K562 (cell line): ENCODE data around the gene ACBD3. TPM values are rescaled to one million over a fixed set of nuclear protein-coding genes. Genes with fewer than 3 reads are reported as not detected.

Experiments used
- ELF4 ChIP-seq: fragments of 450-650 bp; formaldehyde crosslinking; IDR thresholded peaks from 2 replicates; pipeline ENCODE4 v1.4.0; 2022; ENCODE audit warnings: missing genetic modification characterization
- EP400 ChIP-seq: fragments of 450-650 bp; IDR thresholded peaks from 2 replicates; pipeline ENCODE4 v1.6.1; 2017; ENCODE audit warnings: antibody characterized with exemption, mild to moderate bottlenecking, moderate library complexity
- GABPA ChIP-seq: fragments of 200-800 bp; sonication (Bioruptor generic); conservative IDR thresholded peaks from 2 replicates; pipeline ENCODE4 v1.6.1; 2016; ENCODE audit warnings: low read depth, missing genetic modification characterization, missing compliant biosample characterization
- GATAD2A ChIP-seq: fragments of 450-650 bp; IDR thresholded peaks from 2 replicates; pipeline ENCODE4 v1.6.1; 2017
- GATAD2B ChIP-seq: fragments of 450-650 bp; IDR thresholded peaks from 2 replicates; pipeline ENCODE4 v1.6.1; 2017; ENCODE audit warnings: mild to moderate bottlenecking, borderline replicate concordance
- MYBL2 ChIP-seq, 2 experiments: fragments of 450-650 bp in 1 of 2; sonication (generic) in 1 of 2; formaldehyde crosslinking in 1 of 2; IDR thresholded peaks; 2 replicates each; pipeline versions ENCODE4 v1.6.1 to v1.8.1; 2017 to 2022; ENCODE audit warnings: borderline replicate concordance in 1 of 2, inconsistent platforms in 1 of 2, low read depth in 1 of 2, mild to moderate bottlenecking in 1 of 2, missing genetic modification reagents in 1 of 2, moderate library complexity in 1 of 2
- POLR2B ChIP-seq: fragments of 450-650 bp; IDR thresholded peaks from 2 replicates; pipeline ENCODE4 v1.6.1; 2018; ENCODE audit warnings: low read depth; ENCODE audit not compliant: partially characterized antibody
- SMARCC2 ChIP-seq: fragments of 450-650 bp; IDR thresholded peaks from 2 replicates; pipeline ENCODE4 v1.6.1; 2017; ENCODE audit warnings: antibody characterized with exemption, moderate library complexity, mild to moderate bottlenecking, low read depth
- SOX6 ChIP-seq: fragments of 450-650 bp; IDR thresholded peaks from 2 replicates; pipeline ENCODE4 v1.6.1; 2014; ENCODE audit warnings: mild to moderate bottlenecking
- TCF3 ChIP-seq: sonication (generic); formaldehyde crosslinking; IDR thresholded peaks from 2 replicates; pipeline ENCODE4 v1.4.0; 2020; ENCODE audit warnings: mild to moderate bottlenecking, missing genetic modification reagents
- THAP7 ChIP-seq: fragments of 250-450 bp; sonication (Bioruptor Pico); IDR thresholded peaks from 2 replicates; pipeline ENCODE4 v1.5.0; 2021
- USF2 ChIP-seq: sonication (generic); formaldehyde crosslinking; IDR thresholded peaks from 2 replicates; pipeline ENCODE4 v1.5.0; 2020; ENCODE audit warnings: missing genetic modification reagents
- ZBTB9 ChIP-seq: fragments of 450-650 bp; formaldehyde crosslinking; IDR thresholded peaks from 2 replicates; pipeline ENCODE4 v1.4.0; 2020; ENCODE audit warnings: mild to moderate bottlenecking, moderate library complexity
- ZFP36 ChIP-seq: fragments of 150-350 bp; IDR thresholded peaks from 2 replicates; pipeline ENCODE4 v1.6.1; 2018; ENCODE audit warnings: low read length, low read depth; ENCODE audit not compliant: partially characterized antibody
- ZNF165 ChIP-seq: fragments of 250-450 bp; sonication (Bioruptor Pico); IDR thresholded peaks from 2 replicates; pipeline ENCODE4 v1.4.0; 2020; ENCODE audit warnings: borderline replicate concordance
- ZNF354B ChIP-seq: fragments of 250-450 bp; sonication (Bioruptor Pico); IDR thresholded peaks from 2 replicates; pipeline ENCODE4 v1.4.0; 2020
- ZNF707 ChIP-seq: fragments of 250-450 bp; sonication (Bioruptor Pico); conservative IDR thresholded peaks from 2 replicates; pipeline ENCODE4 v1.8.0; 2022; ENCODE audit warnings: inconsistent platforms, mild to moderate bottlenecking, moderate library complexity
- ZZZ3 ChIP-seq: fragments of 450-650 bp; IDR thresholded peaks from 2 replicates; pipeline ENCODE4 v1.6.1; 2016; ENCODE audit warnings: antibody characterized with exemption, mild to moderate bottlenecking, moderate library complexity
- polyA plus RNA-seq, 8 experiments: library from polyadenylated mRNA; depleted of rRNA in 4 of 8; stranded (reverse) in 5 of 8; unstranded in 3 of 8; fragments of >200 nt; fragmentation: Nextera tagmentation in 2 of 8; fragmentation: Illumina TruSeq in 1 of 8; extraction: Ambion mirVana in 2 of 8; extraction: Trizol in 1 of 8; gene quantifications; 2 replicates each; pipeline versions ENCODE4 v1.2.1 to v1.2.3, GENCODE V29; 2011 to 2014; ENCODE audit warnings: inconsistent platforms in 1 of 8, missing spikeins in 1 of 8
- total RNA-seq, 7 experiments: library from RNA; depleted of rRNA in 6 of 7; stranded (reverse); fragments of >200 nt in 6 of 7; fragmentation: Illumina TruSeq in 2 of 7; extraction: Trizol in 2 of 7; gene quantifications; 2 replicates each; pipeline versions ENCODE4 v1.2.1 to v1.2.3, GENCODE V29; 2011 to 2021; ENCODE audit warnings: low replicate concordance in 1 of 7
- TF ChIP-seq, protein P1 (sequence below), 2 experiments: fragments of 250-450 bp in 1 of 2; fragments of 450-650 bp in 1 of 2; sonication (Bioruptor Pico) in 1 of 2; IDR thresholded peaks; 2 replicates each; pipeline versions ENCODE4 v1.6.1 to v1.8.0; 2016 to 2021; ENCODE audit warnings: mild to moderate bottlenecking in 2 of 2, moderate library complexity in 2 of 2, missing compliant biosample characterization in 1 of 2, missing genetic modification characterization in 1 of 2
- TF ChIP-seq, protein P2 (sequence below): fragments of 450-650 bp; IDR thresholded peaks from 2 replicates; pipeline ENCODE4 v1.7.0; 2016; ENCODE audit warnings: borderline replicate concordance
- TF ChIP-seq, protein P3 (sequence below): fragments of 250-450 bp; sonication (Bioruptor Pico); IDR thresholded peaks from 2 replicates; pipeline ENCODE4 v1.4.0; 2020

The ACBD3 gene
- total and polyA plus RNA-seq, 9 of the 15 experiments (the other 6 are each of a cell fraction or from before 2014, with no cell fraction given), result 11.1 to 36.7 (median 26.9) TPM

DNA sequence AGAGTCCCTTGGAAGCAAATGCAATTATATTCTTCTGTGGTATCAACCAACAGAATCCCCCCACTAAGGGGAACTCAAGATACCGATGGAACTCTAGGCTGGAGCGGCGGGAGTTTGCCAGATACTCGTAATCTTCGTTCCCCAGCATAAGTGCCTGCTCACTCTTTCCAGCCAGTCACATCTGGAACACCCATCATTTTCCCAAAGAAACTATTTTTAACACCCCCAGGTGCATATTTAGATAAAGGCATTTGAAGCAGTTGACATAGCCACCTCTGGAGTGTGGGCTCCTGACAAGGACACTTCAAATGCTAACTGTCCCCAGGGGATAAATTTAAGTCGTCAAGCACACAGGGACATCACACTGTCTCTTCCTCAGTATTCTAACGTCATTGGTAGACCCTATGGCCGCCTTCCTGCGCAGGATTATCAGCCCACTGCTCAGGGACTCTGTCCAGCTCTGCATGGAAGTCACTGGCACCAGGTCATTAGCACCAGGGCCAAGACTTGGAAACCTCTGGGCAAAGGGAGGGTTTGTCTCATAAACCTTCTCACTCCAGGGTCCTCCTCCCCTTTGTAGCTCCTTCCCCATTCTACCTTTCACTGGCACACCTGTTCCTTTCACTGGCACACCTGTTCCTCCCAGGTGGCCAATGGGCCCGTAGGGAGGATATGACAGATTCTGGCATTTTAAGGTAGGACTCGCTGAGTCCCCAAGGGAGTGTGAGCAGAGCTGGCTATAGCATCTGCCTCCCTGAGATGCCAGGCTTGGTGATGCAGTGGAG is 75.3 kb downstream of the ACBD3 start (continued):
- TF ChIP-seq TCF3 (peak; percentile 98), GATAD2B (no peak; the same call in 1 of the 2 replicates), ZNF354B (CRISPR knock-in tag) (no peak), ZBTB9 (peak; percentile 67; the same call in 1 of the 2 replicates), GATAD2A (peak; percentile 79), SMARCC2 (peak; percentile 91), ELF4 (CRISPR knock-in tag) (peak; percentile 25; the same call in 1 of the 2 replicates), THAP7 (CRISPR knock-in tag) (no peak), ZZZ3 (no peak), ZFP36 (no peak), POLR2B (no peak), ZNF165 (no peak), GABPA (tag) (no peak), EP400 (no peak), USF2 (CRISPR knock-in tag) (no peak), MYBL2 (IDR thresholded peaks at IDR 0.05; ENCODE audit: low read depth) (peak; percentile 84), MYBL2 (CRISPR knock-in tag; IDR thresholded peaks at IDR 0.05; ENCODE audit: borderline replicate concordance) (no peak), SOX6 (peak; percentile 93), ZNF707 (CRISPR knock-in tag) (no peak)
- TF ChIP-seq, protein P1, sequence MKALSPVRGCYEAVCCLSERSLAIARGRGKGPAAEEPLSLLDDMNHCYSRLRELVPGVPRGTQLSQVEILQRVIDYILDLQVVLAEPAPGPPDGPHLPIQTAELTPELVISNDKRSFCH (CRISPR knock-in tag; IDR thresholded peaks at IDR 0.05), result no peak
- TF ChIP-seq, protein P1 (tag; IDR thresholded peaks at IDR 0.05), result peak; percentile 65; the same call in 1 of the 2 replicates
- TF ChIP-seq, protein P2, sequence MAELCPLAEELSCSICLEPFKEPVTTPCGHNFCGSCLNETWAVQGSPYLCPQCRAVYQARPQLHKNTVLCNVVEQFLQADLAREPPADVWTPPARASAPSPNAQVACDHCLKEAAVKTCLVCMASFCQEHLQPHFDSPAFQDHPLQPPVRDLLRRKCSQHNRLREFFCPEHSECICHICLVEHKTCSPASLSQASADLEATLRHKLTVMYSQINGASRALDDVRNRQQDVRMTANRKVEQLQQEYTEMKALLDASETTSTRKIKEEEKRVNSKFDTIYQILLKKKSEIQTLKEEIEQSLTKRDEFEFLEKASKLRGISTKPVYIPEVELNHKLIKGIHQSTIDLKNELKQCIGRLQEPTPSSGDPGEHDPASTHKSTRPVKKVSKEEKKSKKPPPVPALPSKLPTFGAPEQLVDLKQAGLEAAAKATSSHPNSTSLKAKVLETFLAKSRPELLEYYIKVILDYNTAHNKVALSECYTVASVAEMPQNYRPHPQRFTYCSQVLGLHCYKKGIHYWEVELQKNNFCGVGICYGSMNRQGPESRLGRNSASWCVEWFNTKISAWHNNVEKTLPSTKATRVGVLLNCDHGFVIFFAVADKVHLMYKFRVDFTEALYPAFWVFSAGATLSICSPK, result no peak
- TF ChIP-seq, protein P3, sequence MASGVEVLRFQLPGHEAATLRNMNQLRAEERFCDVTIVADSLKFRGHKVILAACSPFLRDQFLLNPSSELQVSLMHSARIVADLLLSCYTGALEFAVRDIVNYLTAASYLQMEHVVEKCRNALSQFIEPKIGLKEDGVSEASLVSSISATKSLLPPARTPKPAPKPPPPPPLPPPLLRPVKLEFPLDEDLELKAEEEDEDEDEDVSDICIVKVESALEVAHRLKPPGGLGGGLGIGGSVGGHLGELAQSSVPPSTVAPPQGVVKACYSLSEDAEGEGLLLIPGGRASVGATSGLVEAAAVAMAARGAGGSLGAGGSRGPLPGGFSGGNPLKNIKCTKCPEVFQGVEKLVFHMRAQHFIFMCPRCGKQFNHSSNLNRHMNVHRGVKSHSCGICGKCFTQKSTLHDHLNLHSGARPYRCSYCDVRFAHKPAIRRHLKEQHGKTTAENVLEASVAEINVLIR (CRISPR knock-in tag), result no peak; the same call in 1 of the 2 replicates
